Measurements from ENCODE around the gene DEDD.

Gene DEDD

DNA sequence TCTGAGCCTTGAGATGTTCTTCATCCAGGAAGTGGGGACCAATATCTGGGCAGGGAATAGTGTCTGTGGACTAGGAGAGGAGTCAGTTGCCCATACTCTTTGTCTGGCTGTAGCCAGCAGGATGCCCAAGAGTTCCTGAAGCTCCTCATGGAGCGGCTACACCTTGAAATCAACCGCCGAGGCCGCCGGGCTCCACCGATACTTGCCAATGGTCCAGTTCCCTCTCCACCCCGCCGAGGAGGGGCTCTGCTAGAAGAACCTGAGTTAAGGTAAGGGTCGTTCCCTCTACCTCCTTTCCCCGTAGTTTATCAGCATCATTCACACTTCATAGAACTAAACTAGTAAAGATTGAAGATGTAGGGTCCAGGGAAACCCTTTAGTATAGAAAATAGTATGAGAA is 30.3 kb upstream of the DEDD start:
- no peak for DNase-seq

DNA sequence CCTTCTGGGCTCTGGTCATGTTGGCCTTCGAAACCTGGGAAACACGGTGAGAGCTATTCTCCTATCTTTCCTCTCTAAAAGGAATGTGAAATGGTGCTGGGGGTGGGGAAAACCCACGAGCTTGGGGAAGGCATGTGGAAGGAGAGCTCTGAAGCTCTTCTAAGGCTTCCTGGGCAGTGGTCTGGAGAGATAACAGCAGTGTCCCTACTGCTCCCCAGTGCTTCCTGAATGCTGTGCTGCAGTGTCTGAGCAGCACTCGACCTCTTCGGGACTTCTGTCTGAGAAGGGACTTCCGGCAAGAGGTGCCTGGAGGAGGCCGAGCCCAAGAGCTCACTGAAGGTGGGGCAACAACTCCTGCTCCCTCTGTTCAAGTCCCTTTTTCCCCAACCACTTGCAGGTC is 29.6 kb upstream of the DEDD start:
- no peak for DNase-seq

DNA sequence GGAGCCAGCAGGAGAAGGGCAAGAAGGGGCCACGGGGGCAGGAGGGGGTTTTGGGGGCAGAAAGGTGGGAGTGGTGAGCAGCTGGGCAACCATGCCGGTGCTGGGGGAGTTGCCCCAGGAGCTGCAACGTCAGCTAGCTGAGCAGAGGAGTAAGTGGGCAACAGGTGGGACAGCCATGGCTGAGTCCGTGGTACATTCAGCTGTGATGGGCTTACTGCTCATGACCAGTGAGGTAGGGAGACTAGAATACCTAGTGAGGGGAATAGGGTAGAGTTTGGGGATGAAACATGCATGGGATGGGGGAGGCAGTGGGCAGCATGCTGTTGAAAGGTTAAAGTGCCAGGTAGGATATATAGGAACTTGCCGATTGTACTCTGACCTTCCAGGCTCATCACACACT is 29.2 kb upstream of the DEDD start:
- DNase-seq: no peak

DNA sequence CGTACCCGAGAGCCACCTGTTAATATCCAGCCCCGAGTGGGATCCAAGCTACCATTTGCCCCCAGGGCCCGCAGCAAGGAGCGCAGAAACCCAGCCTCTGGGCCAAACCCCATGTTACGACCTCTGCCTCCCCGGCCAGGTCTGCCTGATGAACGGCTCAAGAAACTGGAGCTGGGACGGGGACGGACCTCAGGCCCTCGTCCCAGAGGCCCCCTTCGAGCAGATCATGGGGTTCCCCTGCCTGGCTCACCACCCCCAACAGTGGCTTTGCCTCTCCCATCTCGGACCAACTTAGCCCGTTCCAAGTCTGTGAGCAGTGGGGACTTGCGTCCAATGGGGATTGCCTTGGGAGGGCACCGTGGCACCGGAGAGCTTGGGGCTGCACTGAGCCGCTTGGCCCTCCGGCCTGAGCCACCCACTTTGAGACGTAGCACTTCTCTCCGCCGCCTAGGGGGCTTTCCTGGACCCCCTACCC is 28.2 kb upstream of the DEDD start:
- no peak for DNase-seq

DNA sequence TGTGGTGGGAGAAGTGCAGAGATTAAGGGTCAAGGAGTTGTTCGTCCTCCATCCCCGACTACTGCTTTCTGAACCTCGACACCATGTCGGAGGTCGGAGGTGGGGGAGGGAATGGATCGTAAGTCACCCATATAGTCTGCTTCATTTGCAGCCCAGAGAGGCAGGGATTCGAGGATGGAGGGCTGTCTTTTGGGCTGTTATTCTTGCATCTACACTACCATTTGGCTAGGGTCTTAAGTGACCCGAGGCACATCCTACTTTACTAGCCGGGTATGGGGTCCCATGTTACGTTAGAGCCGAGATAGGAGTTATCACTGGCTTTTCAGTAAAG is 27.4 kb upstream of the DEDD start:
- DNase-seq: no peak

DNA sequence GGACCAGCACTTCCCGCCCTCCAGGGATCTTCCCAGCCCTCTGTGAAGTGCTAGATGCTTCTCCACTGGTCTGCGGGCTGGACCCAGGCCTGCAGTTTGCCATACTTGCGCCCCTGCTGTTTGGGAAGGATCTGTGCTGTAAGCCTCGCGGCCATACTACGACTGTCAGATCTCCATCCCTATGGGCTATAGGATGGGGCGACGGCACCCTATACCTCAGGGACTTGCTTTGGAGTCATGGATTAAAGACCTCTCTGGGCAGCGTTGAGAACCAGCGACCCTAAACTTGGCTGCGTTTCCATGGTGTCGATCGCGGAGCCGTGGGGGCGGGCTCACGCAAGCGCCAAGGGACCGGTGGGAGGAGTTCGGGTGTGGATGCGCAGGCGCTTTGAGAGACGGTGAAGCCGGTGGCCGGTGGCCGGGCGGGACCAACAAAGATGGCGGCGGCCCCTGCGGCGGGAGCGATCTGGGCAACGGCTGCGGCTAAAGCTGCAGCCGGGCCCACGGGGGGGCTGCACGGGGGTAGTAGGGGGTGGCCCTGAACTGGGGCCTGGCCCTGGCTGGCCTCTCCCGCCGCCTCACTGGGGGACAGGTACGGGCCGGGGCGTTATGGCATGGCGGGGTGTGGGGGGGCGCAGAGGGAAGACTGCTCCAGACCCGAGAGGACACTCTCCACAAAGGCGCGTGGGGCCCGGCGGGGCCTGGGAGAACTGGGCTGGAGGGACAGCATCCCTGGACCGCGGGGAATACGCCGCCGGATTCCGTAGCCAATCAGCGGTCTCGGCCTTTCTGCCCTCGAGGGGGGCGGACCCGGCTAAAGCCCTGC is 26.8 kb upstream of the DEDD start, which contains the start of gene USP21:
TSS of gene USP21 (plus strand) at position 414 of the 826 bp plus-strand sequence. CDS start 1,141 bp downstream, outside the sequence.
- DNase-seq: peak; percentile 84

DNA sequence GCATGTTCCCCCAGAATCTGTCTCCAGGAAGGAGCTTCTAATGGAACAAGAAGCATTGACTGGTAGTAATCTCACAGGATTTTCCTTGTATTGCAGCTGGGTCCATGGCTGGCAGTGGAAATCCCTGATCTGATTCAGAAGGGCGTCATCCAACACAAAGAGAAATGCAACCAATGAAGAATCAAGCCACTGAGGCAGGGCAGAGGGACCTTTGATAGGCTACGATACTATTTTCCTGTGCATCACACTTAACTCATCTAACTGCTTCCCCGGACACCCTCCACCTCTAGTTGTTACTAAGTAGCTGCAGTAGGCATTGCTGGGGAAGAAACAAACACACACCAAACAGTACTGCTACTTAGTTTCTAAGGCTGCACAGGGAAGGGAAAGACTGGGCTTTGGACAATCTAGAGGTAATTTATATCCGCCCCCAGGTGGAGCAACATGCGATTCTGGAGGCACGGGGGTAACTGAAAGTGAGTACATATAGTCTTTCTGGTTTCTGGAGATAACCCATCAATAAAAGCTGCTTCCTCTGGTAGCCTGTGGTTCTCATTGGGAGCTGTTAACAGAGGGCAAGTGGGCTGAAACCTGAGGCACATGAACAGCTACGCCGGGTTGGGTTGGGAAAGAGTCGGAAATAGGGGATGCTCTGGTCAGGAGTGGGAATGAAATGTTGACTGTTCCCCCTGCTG is 26.0 kb upstream of the DEDD start:
- no peak for DNase-seq

DNA sequence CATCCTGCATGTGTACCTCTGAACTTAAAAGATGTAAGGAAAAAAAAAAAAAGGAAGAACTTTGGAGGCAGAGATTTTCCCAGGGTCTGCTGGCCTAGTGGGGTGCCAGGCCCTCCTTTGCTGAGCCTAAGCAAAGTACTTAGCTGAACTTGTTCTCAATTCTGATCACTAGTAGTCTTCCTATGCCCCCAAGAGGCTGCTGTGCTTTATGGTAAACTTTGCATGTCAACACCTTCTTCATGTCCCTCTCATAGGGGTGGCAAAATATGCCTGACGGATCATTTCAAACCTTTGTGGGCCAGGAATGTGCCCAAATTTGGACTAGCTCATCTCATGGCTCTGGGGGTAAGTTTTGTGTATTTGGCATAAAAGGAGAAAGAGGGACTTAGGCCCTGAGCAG is 25.4 kb upstream of the DEDD start:
- DNase-seq: no peak

DNA sequence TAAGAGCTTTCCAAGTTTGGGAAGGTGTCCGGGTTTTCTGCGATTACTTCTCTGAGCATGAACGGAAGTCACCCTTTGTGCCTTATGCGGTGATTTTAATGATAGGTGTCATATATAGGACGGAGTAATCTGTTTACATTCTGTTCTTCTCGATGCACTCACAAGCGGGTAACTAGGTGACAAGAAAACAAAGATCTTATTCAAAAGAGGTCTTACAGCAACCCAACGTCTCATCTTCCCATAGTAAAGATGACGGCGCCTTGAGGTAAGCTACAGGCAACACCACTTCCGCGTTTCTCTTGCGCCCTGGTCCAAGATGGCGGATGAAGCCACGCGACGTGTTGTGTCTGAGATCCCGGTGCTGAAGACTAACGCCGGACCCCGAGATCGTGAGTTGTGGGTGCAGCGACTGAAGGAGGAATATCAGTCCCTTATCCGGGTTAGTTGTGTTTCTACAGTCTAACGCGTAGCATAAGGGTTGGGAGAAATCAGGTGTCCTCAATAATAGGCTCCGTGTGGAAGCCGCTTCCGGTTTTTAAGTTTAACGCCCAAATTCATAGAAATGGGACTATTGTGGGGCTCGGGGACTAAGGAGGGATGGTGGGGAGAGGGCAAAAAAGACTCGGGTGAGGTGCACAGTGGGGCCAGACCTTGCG is 21.3 kb upstream of the DEDD start, which contains the start of gene UFC1:
TSS of gene UFC1 (plus strand) at position 297 of the 656 bp plus-strand sequence. CDS start at position 317, 20 bp downstream.
- peak; percentile 78 for DNase-seq

DNA sequence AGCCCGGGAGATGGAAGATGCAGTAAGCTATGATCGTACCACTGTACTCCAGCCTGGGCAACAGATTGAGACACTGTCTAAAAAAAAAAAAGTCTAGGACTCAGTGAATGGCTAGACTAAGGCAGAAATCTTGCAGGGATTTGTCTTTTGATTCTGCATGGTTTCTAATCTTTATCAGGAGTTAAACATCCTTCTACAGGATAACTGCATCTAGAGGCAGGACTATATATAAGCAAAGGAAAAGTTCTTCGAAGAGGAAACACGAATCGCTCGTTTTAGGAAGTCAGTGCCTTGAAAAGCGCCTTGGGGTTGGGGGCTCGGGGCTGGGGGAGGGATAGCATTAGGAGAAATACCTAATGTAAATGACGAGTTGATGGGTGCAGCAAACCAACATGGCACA is 20.7 kb upstream of the DEDD start:
- DNase-seq: no peak

DNA sequence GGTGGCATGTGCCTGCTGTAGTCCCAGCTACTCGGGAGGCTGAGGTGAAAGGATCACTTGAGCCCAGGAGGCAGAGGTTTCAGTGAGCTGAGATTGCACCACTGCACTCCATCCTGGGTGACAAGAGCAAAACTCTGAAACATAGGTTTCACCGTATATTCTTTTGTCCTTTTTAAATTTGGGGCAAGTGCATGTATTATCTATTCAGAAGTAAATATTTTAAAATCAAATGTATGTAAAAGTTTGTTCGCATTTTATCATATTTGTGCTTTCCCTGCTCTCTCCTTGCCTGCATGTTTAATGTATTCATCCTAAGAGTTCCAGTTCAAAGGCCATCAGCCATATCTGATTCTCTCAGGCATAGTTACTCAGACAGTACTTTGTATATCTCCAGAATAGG is 13.4 kb upstream of the DEDD start:
- DNase-seq: no peak

DNA sequence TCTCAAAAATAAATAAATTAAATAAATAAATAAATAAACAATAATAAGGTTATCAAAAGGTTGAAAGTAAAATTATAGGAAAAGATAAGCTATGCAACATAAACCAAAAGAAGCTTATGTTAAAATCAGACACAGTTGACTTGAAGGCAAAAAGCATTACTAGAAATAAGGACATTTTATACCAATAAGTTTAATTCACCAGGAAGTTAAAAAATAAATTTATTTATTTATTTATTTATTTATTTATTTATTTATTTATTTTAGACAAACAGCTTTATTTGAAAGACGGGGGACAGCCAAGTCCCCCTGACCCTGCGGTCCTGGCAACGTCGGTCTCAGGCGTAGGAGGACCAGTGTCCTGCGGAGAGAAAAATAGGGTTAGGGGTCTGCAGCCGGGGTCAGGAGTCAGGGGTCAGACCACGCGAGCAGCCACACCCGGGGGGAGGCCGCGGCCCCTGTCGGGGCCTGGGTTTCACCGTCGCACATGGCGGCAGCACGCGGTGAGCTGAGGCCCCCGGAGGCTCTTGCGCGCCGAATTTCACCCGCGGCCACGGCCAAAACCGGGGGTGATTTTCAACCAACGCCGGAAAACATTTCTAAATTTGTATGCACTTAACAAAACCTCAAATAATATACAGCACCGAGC is 8.4 kb upstream of the DEDD start:
- no peak for DNase-seq

DNA sequence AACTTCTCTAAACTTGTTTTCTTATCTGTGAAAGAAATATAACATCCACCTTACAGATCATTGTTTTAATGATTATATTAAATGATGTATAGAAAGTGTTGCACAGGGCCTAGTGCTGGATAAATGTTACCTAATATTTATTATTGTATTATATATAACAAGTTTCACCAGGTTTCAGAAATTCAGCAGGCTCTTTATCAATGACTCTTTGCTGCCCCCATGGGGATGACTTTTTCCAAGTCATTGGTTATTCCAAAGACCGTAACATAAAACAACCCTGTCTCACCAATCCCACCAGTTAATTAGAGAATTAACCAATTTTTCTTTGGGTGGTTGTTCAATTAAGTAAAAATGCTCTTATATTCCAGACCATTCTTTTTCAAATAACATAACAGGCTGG is 7.3 kb upstream of the DEDD start:
- DNase-seq: no peak

DNA sequence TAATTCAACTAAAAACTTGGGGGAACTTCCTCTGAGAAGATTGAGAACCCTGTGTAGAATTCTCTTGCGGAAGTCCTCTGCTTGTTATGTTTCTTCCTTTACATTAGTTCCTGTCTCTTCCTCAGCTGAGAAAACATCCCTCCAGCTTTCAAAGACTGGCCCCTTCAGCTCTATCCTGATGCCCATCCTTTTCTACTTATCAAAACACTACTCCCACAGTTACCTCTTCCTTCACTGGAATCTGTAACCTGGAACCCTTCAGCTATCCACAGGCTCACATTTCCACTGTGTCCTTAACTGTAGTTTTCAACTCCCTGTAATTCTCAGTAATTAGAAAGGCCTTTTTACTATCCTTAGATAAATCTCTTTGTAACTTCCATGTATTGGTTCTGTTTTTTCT is 6.0 kb upstream of the DEDD start:
- no peak for DNase-seq

DNA sequence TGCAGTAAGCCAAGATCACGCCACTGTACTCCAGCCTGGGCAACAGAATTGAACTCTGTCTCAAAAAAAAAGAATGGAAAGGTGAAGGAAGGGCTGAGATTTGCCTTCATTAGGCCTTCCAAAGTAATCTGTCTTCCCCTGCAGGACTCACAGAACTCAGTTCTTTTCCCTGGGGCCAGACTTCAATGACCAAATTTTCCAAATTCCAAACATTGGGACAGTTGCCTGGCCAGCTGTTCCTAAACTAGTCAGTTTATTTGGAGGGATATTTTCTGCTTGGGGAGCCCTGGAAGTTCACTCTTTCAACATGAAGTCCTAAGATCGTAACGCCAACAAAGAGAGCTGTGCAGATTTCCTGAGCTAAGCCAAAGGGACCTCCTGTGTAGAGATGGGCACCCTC is 5.4 kb upstream of the DEDD start:
- no peak for DNase-seq

DNA sequence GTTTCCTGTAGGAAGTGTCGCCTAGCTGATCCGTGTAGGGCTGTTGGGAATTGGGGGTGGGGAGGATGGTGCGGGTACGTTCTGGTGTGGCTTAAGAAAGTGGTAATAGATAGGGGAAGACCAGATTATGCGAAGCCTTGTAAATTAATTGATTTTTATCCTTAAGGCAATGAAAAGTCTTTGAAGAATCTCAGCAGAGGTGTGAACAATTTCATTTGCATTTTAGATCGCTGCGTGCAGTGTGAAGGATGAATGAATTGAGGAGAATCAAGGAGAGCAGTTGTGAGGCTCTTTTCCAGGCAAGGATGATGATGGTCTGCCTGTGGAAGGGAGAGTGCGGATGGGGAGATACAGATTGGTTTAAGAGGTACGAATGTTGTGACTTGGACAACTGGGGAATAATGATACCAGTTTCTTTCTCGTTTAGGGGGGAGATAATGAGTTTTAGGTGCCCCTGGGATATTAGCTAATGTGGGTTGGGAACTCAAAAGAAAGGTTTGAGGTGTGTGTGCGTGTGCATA is 813 bp upstream of the DEDD start:
- DNase-seq: no peak

DNA sequence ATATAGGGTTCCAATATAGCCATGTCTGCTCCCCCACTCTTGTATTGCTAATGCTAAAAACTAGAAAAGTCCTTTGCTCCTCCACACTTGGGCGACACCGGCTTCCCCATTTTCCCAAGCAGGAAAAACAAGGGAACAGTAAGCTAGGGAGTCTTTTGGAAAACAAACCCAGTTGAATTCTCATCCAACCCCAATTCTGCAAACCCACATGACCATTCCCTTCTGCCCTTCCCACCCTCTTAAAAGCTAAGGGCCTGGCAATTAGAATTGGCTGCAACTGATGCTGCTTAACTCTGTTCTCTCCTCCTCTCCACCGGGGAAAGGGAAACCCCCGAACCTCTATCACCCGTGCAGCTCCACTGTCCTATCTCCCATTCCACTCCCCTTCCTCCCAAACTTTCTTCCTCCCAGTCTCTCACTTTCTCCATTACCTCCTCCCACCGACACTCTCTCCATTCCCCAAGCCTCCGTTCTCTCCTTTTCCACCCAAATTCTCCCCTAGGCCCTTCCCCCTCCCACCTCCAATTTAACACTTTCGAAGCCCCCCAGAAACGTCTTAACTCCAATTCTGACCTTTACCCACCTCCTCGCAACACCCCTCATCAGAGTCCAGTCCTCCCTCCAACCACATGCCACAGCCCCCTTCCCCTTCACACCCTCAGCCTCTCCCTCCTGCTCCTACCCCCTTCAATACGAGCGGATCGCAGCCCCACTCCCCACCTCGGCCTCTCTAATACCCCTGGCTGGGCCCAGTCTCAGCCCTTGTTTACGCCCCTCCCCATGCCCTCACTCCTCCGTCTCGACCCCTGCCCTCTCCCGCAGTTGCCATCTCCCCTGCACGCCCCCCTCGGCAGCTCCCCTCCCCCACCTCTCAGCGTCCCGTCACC is 701 bp downstream of the DEDD start:
- DNase-seq: no peak

DNA sequence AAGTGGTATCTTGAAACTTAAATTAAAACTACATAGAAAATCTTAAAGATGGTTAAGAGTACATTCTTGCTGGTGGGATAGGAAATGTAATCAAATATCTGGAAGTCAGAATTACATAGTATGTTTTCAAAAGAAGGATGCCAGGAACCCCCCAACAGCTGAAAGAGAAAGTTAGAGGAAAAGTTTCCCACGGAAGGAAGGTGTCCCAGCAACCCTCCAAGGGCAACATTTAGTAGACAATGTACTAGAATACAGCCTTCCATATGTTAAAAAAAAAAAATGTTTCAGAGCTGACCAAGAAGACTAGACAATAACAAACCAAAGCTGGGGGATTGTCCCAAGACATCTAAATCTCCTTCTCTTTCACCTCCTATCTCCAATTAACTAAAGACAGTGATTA is 2.2 kb downstream of the DEDD start:
- no peak for DNase-seq

DNA sequence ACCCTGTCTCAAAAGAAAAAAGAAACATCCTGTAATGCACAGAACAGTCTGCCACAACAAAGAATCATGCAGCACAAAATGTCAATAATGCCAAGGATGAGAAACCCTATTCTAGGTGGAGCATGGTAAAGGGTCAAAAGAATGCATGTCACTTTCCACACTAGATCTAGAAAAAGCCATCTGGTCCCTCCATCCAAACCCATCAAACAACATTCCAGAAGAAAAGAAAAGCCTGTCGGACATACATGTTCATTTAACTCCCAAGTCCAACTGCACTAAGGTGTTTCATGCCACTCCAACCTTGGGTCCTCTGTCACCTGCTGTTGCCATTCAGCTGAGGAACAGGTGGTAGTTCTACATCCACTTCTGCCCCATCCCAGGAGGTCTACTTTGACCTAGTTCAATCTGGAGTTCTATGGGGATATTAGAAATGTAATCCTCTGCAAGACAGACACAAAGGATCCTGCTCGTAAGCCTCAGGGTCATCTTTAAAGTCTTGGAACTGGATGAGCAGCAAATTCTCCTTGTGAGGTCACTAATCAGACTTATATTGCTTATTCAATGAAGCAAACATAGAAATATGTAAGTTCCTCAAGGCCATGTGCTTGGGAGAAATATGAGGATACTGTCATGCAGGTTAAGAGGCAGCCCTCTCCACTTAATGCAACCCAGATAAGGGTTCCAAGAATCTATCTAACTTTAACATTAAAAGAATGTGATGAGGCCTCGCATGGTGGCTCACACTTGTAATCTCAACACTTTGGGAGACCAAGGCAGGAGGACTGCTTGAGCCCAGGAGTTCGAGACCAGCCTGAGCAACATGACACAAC is 3.7 kb downstream of the DEDD start:
- no peak for DNase-seq

DNA sequence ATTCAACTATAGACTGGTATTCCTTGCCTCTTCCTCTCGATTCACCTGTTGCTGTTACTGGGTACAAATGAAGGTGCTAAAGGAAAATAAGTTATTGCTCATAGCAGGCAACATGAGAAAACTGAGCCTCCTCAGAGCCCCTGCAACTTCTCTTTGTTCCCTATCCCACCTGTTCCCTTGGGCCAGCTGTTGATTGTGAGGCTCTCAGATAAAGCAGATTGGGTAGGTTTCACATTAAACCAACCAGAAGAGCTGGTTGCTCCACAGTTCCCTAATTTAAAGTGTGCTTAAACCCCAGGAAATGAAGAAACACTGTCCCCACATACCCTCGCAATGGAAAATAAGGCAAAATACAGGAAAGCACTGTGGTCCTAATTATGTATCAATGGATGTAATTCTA is 4.8 kb downstream of the DEDD start:
- no peak for DNase-seq

DNA sequence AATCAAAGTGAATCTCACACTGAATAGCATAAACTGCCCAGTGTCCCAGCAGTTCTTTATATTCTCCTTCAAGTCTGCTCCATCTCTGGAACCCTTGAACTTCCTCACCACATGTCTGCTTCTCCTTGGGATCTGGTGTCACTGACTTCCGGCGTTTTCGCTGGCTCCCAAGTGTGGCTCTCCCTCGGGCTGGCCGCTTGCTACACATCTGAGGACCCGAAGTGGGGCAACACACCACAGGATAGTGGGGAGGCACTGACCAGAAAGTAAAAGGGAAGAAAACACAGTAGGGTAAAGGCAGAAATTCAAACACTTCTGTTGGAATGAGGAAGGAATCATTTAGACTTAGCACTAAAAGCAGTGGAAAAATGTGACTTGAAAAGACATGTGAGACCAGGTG is 9.5 kb downstream of the DEDD start:
- DNase-seq: no peak
